Keratinocyte (primary cell): Measurements from ENCODE around the gene SQOR.

ENCODE experiments used
- CTCF ChIP-seq, 3 experiments: IDR thresholded peaks in 1 of 3; conservative IDR thresholded peaks in 1 of 3; optimal IDR thresholded peaks in 1 of 3; 2 replicates in 2 of 3; 3 replicates in 1 of 3; pipeline versions ENCODE3 to v1.5.1; 2011; ENCODE audit warnings: low read length in 3 of 3, mild to moderate bottlenecking in 3 of 3, moderate library complexity in 2 of 3, control low read depth in 1 of 3, inconsistent platforms in 1 of 3; ENCODE audit not compliant: insufficient read depth in 2 of 3; ENCODE audit errors: extremely low read depth in 1 of 3
- EZH2 ChIP-seq: IDR thresholded peaks from one replicate; pipeline ENCODE4 v1.6.1; 2012; ENCODE audit warnings: inconsistent platforms, mild to moderate bottlenecking, low read length, moderate library complexity

DNA sequence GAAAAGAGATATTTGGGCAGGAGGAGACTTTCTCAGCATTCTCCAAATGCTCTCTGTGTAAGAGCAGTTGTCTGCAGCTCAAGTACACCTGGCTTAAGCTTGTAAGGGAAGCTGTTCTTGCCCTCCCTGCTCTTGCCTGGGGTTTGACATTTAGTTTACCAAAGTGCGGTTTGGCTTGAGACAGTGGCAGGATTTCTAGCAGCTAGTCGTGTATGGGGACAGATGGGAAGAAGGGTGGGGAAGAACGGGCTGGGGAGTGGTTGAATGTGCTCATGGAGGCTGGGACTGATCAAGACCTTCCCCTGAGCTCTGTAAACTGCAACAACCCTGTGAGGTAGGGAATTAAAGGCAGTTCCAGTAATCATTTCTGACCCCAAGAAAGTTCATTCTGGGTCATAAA lies 39.8 kb downstream of the SQOR start:
- TF ChIP-seq CTCF (optimal IDR thresholded peaks at IDR 0.05 in 1 of 3, IDR thresholded peaks at IDR 0.05 in 1 of 3, conservative IDR thresholded peaks at IDR 0.05 in 1 of 3; ENCODE audit: extremely low read depth in 1 of 3, insufficient read depth in 2 of 3, low read length in 3 of 3) (no peak), EZH2 (no peak)
